BLaER1 treated with 17β-estradiol and CSF1 and Interleukin-3, amounts not matched to agents 10 nM and 100 nM (cell line): ENCODE data around the gene BTF3.
"Not testable (repeated sequence)": the region's sequence is repeated elsewhere in the genome, so short reads cannot be mapped to it uniquely, and the experiment has no call there.

ENCODE experiments used
- H3K27ac ChIP-seq, 11 experiments: shearing (Covaris generic); formaldehyde crosslinking; 2 replicates each; pipeline ENCODE4 v1.8.1; 2022
- H3K27me3 ChIP-seq, 11 experiments: shearing (Covaris generic); formaldehyde crosslinking; 2 replicates each; pipeline ENCODE4 v1.8.1; 2022
- H3K36me3 ChIP-seq, 11 experiments: shearing (Covaris generic); formaldehyde crosslinking; 2 replicates each; pipeline ENCODE4 v1.8.1; 2022
- H3K4me1 ChIP-seq, 10 experiments: shearing (Covaris generic); formaldehyde crosslinking; 2 replicates each; pipeline ENCODE4 v1.8.1; 2022
- H3K4me2 ChIP-seq, 11 experiments: shearing (Covaris generic); formaldehyde crosslinking; 2 replicates each; pipeline ENCODE4 v1.8.1; 2022
- H3K4me3 ChIP-seq, 10 experiments: shearing (Covaris generic); formaldehyde crosslinking; 2 replicates each; pipeline ENCODE4 v1.8.1; 2022
- H3K9ac ChIP-seq, 11 experiments: shearing (Covaris generic); formaldehyde crosslinking; 2 replicates each; pipeline ENCODE4 v1.8.1; 2022
- H3K9me3 ChIP-seq, 11 experiments: shearing (Covaris generic); formaldehyde crosslinking; replicated peaks in 1 of 11; 2 replicates each; pipeline ENCODE4 v1.8.1; 2022
- H4K20me1 ChIP-seq, 11 experiments: shearing (Covaris generic); formaldehyde crosslinking; 2 replicates each; pipeline ENCODE4 v1.8.1; 2022
- Cebpa-rat ChIP-seq, 11 experiments: shearing (Covaris generic); IDR thresholded peaks; 2 replicates each; pipeline ENCODE4 v1.8.1; 2022

BTF3 gene

DNA sequence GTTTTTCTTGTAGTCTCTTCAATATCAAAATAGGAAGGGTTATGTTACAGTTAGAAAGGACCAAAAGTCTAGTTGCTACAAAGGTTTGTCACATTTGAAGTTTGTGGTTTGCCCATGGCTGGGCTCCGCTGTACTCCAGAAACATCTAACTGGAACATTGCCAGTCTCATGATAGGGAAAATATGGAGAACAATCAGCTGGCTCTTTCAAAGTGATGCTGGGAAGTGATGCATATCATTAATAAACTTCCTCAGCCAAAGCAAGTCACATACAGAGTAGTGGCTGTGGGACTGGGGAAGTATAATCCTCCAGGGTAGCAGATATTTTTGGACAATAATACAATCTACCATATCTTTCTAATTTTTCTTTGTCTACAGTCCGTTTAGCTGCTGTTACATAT, 8.8 kb downstream of the BTF3 start:
- H3K36me3 ChIP-seq: peaks cover 48 to 69% (median 61%) of the 10 kb centered on the region in 11 experiments
- H3K4me2 ChIP-seq: peak overlapping the region in 5 of 11 experiments; percentile 0 to 41 (median 31); a peak in 7 of 22 replicates
- no peak for TF ChIP-seq Cebpa-rat (IDR thresholded peaks at IDR 0.05)

GRCh38 chr5:73508521-73508920, 10.3 kb downstream of the BTF3 start:
- Histone ChIP-seq H4K20me1 (peaks cover 15 to 40% (median 32%) of the 10 kb centered on the region in 11 experiments; a peak in 20 of 22 replicates), H3K36me3 (peaks cover 33 to 55% (median 46%) of the 10 kb centered on the region in 11 experiments), H3K4me1 (peaks cover 0 to 14% (median 9%) of the 10 kb centered on the region in 10 experiments; a peak in 15 of 20 replicates)
- H3K9ac ChIP-seq, H3K4me3 ChIP-seq, H3K4me2 ChIP-seq, H3K27me3 ChIP-seq, H3K9me3 ChIP-seq, H3K27ac ChIP-seq: not testable (repeated sequence)

More for the DNA sequence above, 8.8 kb downstream of the BTF3 start:
- Histone ChIP-seq H3K9me3 (no peaks in the 10 kb centered on the region), H4K20me1 (peaks cover 26 to 55% (median 47%) of the 10 kb centered on the region in 11 experiments; a peak in 20 of 22 replicates), H3K9ac (no peak overlapping the region), H3K27ac (no peak overlapping the region), H3K4me1 (peaks cover 0 to 24% (median 10%) of the 10 kb centered on the region in 10 experiments; a peak in 15 of 20 replicates), H3K27me3 (no peaks in the 10 kb centered on the region), H3K4me3 (no peak overlapping the region)

DNA sequence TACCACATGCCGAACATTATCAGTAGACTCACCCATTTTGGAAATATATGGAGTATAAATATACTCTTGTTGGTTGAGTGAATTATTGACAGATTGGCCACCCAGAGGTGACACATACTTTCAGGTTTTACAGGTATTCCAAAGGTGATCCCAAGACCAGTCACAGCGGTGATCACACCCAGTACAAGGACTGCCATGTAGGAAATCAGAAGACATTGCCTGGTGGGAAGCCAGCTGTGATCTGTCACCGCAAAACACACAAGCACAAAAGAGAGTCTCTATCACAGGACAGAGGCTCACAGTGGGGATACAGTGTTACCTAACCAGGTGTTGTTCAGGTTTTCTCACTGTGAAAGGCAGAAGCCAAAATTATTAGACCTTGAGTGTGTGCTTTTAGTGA, 15.8 kb downstream of the BTF3 start:
- H3K4me1 ChIP-seq: peaks cover 0 to 7% (median 0%) of the 10 kb centered on the region in 10 experiments; a peak in 2 of 20 replicates
- no peak overlapping the region for H3K4me2 ChIP-seq
- no peaks in the 10 kb centered on the region for H3K27me3 ChIP-seq
- no peaks in the 10 kb centered on the region for H3K9me3 ChIP-seq
- H3K4me3 ChIP-seq: no peak overlapping the region
- peaks cover 0 to 7% (median 0%) of the 10 kb centered on the region in 11 experiments; a peak in 3 of 22 replicates for H3K36me3 ChIP-seq
- TF ChIP-seq Cebpa-rat (IDR thresholded peaks at IDR 0.05): no peak
- H3K27ac ChIP-seq: no peak overlapping the region
- no peaks in the 10 kb centered on the region for H4K20me1 ChIP-seq
- H3K9ac ChIP-seq: no peak overlapping the region

DNA sequence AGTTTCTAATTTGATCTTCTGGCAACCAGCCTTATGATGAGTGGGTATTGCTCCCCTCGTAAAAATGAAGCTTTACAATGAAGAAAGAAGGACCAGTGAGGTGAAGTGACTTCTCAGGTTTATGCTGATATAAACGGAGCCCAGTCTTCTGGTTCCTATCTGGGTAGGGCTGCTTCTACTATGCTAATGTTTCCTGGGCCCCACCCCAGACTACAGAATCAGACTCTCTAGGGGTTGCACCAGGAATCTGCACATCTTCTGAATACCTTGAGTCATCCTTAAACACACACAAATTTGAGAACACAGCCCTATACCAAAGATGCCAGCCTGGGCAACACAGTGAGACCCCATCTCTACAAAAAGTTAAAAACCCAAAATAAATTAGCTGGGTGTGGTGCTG, 16.2 kb downstream of the BTF3 start:
- H4K20me1 ChIP-seq: no peaks in the 10 kb centered on the region
- H3K4me2 ChIP-seq: no peak overlapping the region
- H3K9ac ChIP-seq: no peak overlapping the region
- H3K4me3 ChIP-seq: no peak overlapping the region
- H3K4me1 ChIP-seq: peaks cover 0 to 7% (median 0%) of the 10 kb centered on the region in 10 experiments; a peak in 2 of 20 replicates
- H3K27me3 ChIP-seq: no peaks in the 10 kb centered on the region
- no peak overlapping the region for H3K27ac ChIP-seq
- H3K36me3 ChIP-seq: peaks cover 0 to 2% (median 0%) of the 10 kb centered on the region in 11 experiments; a peak in 1 of 22 replicates
- TF ChIP-seq Cebpa-rat (IDR thresholded peaks at IDR 0.05): no peak
- no peaks in the 10 kb centered on the region for H3K9me3 ChIP-seq

DNA sequence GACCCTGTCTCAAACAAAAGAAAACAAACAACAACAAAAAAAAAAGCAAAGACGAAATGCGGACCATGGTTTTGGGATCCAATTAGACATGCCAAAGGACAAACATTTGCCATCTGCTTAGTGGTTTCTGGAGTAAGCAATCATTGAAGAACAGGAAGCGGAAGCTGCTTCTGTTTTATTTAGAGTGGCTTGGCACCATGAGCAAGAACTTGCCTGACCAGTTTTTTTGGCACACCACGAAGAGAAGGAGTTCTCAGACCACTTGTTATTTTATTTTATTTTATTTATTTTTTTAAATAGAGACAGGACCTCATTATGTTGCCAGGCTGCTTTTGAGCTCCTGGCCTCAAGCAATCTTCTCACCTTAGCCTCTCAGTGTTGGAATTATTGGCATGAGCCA, 17.0 kb downstream of the BTF3 start:
- no peak overlapping the region for H3K9ac ChIP-seq
- H3K4me2 ChIP-seq: no peak overlapping the region
- H4K20me1 ChIP-seq: no peaks in the 10 kb centered on the region
- H3K4me3 ChIP-seq: no peak overlapping the region
- TF ChIP-seq Cebpa-rat (IDR thresholded peaks at IDR 0.05): no peak
- peaks cover 0 to 7% (median 0%) of the 10 kb centered on the region in 10 experiments; a peak in 2 of 20 replicates for H3K4me1 ChIP-seq
- no peaks in the 10 kb centered on the region for H3K9me3 ChIP-seq
- H3K27ac ChIP-seq: no peak overlapping the region
- H3K27me3 ChIP-seq: no peaks in the 10 kb centered on the region
- H3K36me3 ChIP-seq: no peaks in the 10 kb centered on the region; a peak in 1 of 22 replicates

DNA sequence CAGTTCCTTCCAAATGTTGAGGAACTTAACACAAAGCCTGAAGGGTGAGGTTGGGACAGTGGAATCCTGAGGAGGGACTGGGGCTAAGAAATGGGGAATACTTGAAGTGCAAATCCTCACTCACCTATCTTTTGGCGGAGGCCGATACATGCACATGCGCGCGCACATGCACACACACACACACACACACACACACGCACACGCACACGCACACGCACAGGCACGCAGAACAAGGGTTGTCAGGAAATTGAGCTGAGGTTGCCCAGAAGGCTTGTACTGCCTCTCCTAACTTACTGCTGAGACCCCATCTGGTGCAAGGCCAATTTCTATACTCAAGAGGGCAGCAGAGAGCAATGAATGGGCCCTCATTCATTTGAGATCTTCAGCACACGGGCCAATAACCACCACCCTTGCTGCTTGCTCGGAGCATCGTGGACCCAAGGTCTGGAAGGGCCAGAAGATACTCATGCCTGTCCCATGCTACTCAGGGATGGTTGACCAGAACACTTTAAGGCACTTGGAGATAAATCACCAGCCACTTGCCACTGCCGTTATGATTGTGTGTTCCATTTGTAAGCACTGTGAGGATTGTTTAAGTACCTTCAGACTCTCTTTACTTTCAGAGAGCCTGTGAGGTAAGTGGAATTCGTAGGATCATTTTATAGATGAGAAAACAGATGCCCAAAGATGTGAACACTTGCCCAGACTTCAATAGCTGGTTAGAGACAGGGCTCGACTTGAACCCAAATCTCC, 21.5 kb downstream of the BTF3 start:
- Histone ChIP-seq H3K4me3 (no peak overlapping the region), H3K27ac (no peak overlapping the region), H3K27me3 (no peaks in the 10 kb centered on the region), H4K20me1 (no peaks in the 10 kb centered on the region), H3K9ac (no peak overlapping the region), H3K4me2 (peak overlapping the region in 1 of 11 experiments; percentile 26; a peak in 3 of 22 replicates), H3K9me3 (no peaks in the 10 kb centered on the region), H3K36me3 (no peaks in the 10 kb centered on the region), H3K4me1 (peaks cover 0 to 7% (median 0%) of the 10 kb centered on the region in 10 experiments; a peak in 1 of 20 replicates)
- no peak for TF ChIP-seq Cebpa-rat (IDR thresholded peaks at IDR 0.05)

GRCh38 chr5:73522989-73523388, 24.7 kb downstream of the BTF3 start:
- H3K4me3 ChIP-seq: no peak overlapping the region
- H3K9ac ChIP-seq: no peak overlapping the region
- TF ChIP-seq Cebpa-rat (IDR thresholded peaks at IDR 0.05): no peak
- no peak overlapping the region for H3K4me2 ChIP-seq
- H3K4me1 ChIP-seq: 0 out of 20 replicates have a peak, but pooled peaks cover 0 to 4% (median 0%) of the 10 kb centered on the region in 10 experiments
- H4K20me1 ChIP-seq: no peaks in the 10 kb centered on the region
- H3K27me3 ChIP-seq: no peaks in the 10 kb centered on the region
- no peaks in the 10 kb centered on the region for H3K36me3 ChIP-seq
- H3K27ac ChIP-seq: no peak overlapping the region
- no peaks in the 10 kb centered on the region for H3K9me3 ChIP-seq

- H3K4me2 ChIP-seq: no peak overlapping the region
- TF ChIP-seq Cebpa-rat (IDR thresholded peaks at IDR 0.05): no peak
- no peaks in the 10 kb centered on the region for H3K27me3 ChIP-seq
- no peak overlapping the region for H3K27ac ChIP-seq
- 0 out of 20 replicates have a peak, but pooled peaks cover 0 to 4% (median 0%) of the 10 kb centered on the region in 10 experiments for H3K4me1 ChIP-seq
- H3K36me3 ChIP-seq: no peaks in the 10 kb centered on the region
- H3K9me3 ChIP-seq: no peaks in the 10 kb centered on the region
- H3K4me3 ChIP-seq: no peak overlapping the region
- no peaks in the 10 kb centered on the region for H4K20me1 ChIP-seq
- H3K9ac ChIP-seq: no peak overlapping the region
These were observed 25.6 kb downstream of the BTF3 start for GRCh38 chr5:73523861-73524260.

GRCh38 chr5:73525606-73526203, 27.5 kb downstream of the BTF3 start:
- H3K9ac ChIP-seq: no peak overlapping the region
- H3K27me3 ChIP-seq: no peaks in the 10 kb centered on the region
- no peak overlapping the region for H3K4me3 ChIP-seq
- no peak overlapping the region for H3K4me2 ChIP-seq
- no peaks in the 10 kb centered on the region for H4K20me1 ChIP-seq
- H3K9me3 ChIP-seq: no peaks in the 10 kb centered on the region
- H3K27ac ChIP-seq: no peak overlapping the region
- H3K4me1 ChIP-seq: no peaks in the 10 kb centered on the region
- TF ChIP-seq Cebpa-rat (IDR thresholded peaks at IDR 0.05): no peak
- H3K36me3 ChIP-seq: no peaks in the 10 kb centered on the region
